ENCODE data around the gene RSAD1.
"Not testable (repeated sequence)": the region's sequence is repeated elsewhere in the genome, so short reads cannot be mapped to it uniquely, and the experiment has no call there.

Gene RSAD1

DNA sequence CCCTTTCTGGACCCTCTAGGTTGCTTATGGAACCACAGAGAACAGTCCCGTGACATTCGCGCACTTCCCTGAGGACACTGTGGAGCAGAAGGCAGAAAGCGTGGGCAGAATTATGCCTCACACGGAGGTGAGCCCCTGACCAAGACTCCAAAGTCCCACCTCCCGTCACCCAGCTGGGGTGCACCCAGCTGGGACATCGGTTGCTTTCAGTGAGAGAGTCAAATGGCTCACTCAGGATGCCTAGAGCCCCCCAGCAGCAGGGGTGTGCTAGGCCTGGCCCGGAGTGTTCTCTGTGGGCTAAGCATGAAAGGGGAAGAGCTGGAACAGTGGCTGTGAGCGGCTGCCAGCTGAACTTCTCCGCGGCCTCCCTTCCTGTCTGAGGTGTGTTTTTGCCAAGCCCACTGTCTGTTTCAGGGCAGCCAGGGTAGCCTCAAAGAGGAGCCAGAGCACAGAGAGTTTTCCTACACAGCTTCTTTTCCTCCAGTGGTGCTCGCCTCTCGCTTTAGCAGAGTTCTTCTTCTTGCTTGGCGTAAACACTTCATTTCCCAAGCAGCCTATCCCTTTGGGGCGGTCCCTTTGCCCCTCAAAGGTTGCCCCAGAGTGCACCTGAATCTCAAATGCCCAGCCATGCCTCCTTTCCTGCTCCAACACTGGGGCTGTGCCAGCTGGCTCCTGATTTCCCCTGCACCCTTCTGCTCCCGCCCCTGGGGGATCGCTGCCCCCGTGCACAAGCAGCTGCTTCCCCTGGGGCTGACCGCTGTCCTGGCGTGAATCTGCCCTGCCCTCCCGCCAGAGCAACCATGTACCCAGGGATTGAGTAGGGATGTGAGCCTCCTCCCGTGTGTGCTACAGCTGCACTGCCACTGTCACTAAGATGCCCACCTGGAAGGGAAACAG lies 7.4 kb upstream of the RSAD1 start:
- DNase-seq = no peak

DNA sequence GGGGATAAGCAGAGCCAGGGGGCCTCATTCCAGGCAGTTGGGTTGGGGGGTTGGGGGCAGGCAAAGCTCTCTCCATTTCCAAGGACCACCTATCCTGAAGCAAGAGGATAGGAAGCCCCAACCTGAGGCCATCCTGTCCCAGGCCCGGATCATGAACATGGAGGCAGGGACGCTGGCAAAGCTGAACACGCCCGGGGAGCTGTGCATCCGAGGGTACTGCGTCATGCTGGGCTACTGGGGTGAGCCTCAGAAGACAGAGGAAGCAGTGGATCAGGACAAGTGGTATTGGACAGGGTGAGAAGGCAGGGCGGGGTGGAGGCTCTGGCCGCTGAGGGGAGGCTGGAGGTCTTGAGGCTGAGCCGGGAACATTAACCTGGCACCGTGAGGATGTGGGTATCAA lies 6.4 kb upstream of the RSAD1 start:
- no peak for DNase-seq

DNA sequence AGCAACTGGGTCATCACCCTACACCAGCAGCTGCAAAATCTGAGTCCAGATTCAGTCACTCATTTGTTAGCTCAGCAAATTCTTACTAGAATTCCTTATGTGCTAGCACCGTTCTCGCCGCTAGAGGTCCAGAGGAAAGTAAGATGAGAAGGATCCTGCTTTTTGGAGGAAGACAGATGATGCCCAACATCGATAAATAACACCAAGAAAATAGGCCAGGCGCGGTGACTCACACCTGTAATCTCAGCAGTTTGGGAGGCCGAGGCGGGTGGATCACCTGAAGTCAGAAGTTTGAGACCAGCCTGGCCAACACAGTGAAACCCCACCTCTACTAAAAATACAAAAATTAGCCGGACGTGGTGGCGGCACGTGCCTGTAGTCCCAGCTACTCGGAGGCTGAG lies 5.9 kb upstream of the RSAD1 start:
- DNase-seq = peak in 2 of 56 donors; percentile 8 to 20

DNA sequence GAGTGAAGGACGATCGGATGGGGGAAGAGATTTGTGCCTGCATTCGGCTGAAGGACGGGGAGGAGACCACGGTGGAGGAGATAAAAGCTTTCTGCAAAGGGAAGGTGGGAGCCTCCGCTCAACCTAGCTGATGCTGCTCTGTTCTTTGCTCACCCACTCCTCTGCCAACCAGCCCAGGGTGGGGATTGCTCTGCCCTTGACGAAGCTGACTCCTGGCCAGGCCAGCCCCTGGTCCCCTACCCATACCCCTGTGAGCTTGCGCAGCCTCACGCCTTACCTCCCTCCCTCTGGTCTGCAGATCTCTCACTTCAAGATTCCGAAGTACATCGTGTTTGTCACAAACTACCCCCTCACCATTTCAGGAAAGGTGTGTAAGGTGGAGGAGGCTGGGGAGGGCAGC lies 4.8 kb upstream of the RSAD1 start:
- no peak for DNase-seq

DNA sequence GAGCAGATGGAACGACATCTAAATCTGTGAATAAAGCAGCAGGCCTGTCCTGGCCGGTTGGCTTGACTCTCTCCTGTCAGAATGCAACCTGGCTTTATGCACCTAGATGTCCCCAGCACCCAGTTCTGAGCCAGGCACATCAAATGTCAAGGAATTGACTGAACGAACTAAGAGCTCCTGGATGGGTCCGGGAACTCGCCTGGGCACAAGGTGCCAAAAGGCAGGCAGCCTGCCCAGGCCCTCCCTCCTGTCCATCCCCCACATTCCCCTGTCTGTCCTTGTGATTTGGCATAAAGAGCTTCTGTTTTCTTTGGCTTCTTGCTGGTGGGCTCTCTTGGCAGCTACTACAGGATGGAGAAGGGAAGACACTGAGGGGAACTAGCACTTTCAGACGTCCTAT lies 4.1 kb upstream of the RSAD1 start:
- DNase-seq = no peak

GRCh38 chr17:50475362-50475761 lies 3.3 kb upstream of the RSAD1 start:
- peak in 1 of 56 donors; percentile 4 for DNase-seq

GRCh38 chr17:50475775-50476544 lies 2.7 kb upstream of the RSAD1 start:
- not testable (repeated sequence) for DNase-seq

DNA sequence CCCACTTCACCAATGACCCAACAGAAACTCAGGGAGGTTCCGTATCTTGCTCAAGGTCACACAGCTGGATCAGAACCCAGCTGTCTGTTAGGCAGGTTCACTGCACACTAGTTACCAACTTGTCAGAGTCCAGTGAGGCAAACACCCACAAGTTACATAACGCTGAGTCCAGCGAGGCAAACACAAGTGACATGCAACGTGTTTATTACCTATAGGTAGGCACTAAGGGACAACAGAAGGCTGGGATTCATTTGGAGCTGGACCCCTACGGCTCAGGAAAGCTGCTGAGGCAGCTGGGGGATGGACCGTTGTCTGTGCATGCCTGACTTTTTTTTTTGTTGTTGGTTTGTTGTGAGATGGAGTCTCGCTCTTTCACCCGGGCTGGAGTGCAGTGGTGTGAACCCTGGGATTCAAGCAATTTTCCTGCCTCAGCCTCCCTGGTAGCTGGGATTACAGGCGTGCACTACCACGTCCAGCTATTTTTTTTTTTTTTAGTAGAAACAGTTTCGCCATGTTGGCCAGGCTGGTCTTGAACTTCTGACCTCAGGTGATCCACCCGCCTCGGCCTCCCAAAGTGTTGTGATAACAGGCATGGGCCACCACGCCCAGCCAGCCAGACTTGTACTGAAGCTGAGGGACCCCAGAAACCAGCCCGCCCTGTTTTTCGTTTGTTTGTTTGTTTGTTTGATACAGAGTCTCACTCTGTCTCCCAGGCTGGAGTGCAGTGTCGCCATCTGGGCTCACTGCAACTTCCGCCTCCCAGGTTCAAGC lies 1.9 kb upstream of the RSAD1 start:
- DNase-seq = no peak

GRCh38 chr17:50477976-50478375 lies 684 bp upstream of the RSAD1 start:
- DNase-seq = no peak

GRCh38 chr17:50479522-50480141 lies 972 bp downstream of the RSAD1 start:
- DNase-seq = peak in 34 of 56 donors; percentile 6 to 56 (median 26)

GRCh38 chr17:50480142-50480764 lies 1.6 kb downstream of the RSAD1 start:
- no peak for DNase-seq

GRCh38 chr17:50480854-50481490 lies 2.3 kb downstream of the RSAD1 start:
- no peak for DNase-seq

DNA sequence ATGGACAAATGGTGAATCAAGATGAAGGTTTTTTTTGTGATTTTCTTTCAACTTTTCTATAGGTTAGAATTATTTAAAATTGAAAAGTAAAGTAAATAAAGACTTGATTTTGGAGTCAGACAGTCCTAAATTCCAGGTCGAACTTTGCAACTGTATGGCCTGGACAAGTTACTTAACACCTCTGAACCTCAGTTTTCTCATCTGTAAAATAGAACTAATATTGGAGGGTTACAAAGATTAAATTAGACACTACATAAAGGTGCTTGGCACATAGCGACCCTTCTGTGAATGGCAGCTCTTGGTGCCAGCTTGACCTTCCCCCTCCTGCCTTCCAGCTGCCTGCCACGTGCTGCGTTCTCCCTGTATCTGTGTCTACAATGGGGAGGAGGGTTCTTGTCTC lies 3.0 kb downstream of the RSAD1 start:
- no peak for DNase-seq

- no peak for DNase-seq
These were observed 3.5 kb downstream of the RSAD1 start for GRCh38 chr17:50482110-50482509.

GRCh38 chr17:50482516-50482915 lies 3.9 kb downstream of the RSAD1 start:
- DNase-seq = peak in 55 of 56 donors; percentile 25 to 95 (median 79)

- DNase-seq = no peak
These were observed 4.6 kb downstream of the RSAD1 start for GRCh38 chr17:50483266-50483665.

DNA sequence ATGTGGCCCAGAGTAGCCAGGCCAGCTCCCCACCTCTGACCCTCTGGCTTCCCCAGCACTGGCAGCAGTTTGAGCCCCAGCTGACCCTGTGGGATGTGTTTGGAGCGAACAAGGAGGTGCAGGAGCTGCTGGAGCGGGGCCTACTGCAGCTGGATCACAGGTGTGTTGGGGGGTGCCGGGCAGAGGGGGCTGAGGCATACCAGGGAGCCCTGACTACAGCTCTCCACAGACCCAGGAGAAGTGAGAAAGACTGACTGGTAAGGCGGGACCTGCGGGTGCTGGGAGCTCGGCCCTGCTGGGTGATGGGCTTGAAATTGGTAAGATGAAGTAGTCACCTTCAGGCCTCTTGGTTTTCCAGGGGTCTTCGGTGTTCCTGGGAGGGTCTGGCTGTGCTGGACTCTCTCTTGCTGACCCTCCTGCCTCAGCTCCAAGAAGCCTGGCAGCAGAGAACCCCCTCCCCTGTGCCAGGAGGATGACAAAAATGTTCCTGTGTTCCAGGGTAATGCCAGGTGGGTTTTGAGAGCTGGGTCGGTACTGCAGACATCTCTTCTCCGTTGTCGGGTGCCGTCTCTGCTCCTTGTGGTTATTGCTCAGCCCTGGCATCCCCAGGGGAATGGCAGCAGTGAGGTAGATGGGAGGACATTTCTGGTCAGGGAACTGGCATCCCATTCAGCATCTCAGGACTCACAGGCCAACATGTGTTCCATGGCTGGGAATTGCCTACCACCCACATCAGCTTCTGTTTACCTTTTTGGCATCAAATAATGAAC lies 5.9 kb downstream of the RSAD1 start:
- no peak for DNase-seq

DNA sequence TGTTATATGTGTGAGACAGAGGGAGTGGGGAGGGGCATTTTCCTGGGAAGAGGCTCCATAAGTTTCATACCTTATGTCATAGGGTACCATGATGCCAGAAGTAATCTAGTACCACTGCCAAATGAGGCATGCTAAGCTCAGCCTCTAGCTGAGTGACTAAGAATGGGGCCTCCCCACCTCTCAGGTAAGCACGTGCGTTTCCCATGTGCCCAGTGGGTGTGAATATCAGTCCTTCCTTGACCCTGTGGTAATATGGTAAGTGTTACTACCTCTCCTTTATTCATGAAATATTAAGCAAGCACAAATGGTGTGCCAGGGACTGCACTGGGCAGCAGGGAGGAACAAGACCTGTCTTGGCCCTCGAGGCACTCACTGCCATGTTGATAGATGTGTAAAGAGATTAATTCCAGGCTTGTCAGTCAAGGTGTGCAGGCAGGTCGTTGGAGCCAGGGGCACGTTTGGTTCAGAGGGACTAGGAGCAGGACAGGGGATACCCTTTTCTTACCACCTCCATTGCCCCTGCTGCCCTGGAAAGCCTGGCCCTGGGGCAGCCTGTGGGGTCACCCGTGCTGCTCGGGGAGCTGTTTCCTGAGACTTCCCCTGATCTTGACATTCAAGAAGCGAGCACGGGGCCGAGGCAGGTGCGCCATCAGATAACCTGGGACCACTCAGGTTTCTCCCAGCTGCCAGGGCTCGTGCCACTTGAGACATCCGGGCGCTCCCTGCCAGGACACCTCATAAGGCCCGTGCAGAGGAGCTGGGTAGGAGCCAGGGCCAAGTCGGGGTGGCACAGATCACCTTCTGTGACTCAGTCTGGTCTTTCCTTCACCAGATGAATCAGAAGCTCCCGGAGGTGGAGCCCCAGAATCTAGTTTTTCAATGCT lies 8.8 kb downstream of the RSAD1 start:
- no peak for DNase-seq

Data from amygdala (tissue), 56 donors.